Right atrium auricular region (tissue), 2 donors: ENCODE measurements around the gene C17orf50. TPM values are rescaled to one million over a fixed set of nuclear protein-coding genes. Genes with fewer than 3 reads are reported as not detected.

Experiments used
- DNase-seq: peaks from one replicate; pipeline ENCODE4 v3.0.0-alpha.2; 2019; ENCODE audit warnings: low spot score
- H3K27ac ChIP-seq, 2 donors: fragments of 200-600 bp; sonication (generic); 1 replicate in 1 of 2; 2 replicates in 1 of 2; pipeline ENCODE4 v1.5.1; 2016 to 2019
- H3K27me3 ChIP-seq, 2 donors: fragments of 200-600 bp; sonication (generic); one replicate each; pipeline versions ENCODE4 v1.5.1 to v1.6.0; 2017 to 2019
- H3K36me3 ChIP-seq: fragments of 200-600 bp; sonication (generic); one replicate; pipeline ENCODE4 v1.5.1; 2016
- H3K4me1 ChIP-seq, 2 donors: fragments of 200-600 bp; sonication (generic); one replicate each; pipeline versions ENCODE4 v1.5.1 to v1.6.0; 2017 to 2019
- H3K4me3 ChIP-seq, 2 donors: fragments of 200-600 bp; sonication (generic); 1 replicate in 1 of 2; 2 replicates in 1 of 2; pipeline ENCODE4 v1.5.1; 2017 to 2019; ENCODE audit warnings: mild to moderate bottlenecking in 1 of 2, moderate library complexity in 1 of 2
- H3K9me3 ChIP-seq, 2 donors: fragments of 200-600 bp; sonication (generic); one replicate each; pipeline ENCODE4 v1.5.1; 2019
- total RNA-seq, 2 donors: library from RNA; depleted of rRNA; stranded (reverse); fragments of >200 nt; gene quantifications; one replicate each; pipeline ENCODE4 v1.1.0, GENCODE V29; 2016
- TF ChIP-seq, protein P1 (sequence below), 2 donors: fragments of 200-600 bp; sonication (generic); IDR thresholded peaks; one replicate each; pipeline ENCODE4 v1.5.1; 2019; ENCODE audit warnings: antibody characterized with exemption in 2 of 2

Gene C17orf50
- total RNA-seq, 2 donors from 2014 or later, result not detected

DNA sequence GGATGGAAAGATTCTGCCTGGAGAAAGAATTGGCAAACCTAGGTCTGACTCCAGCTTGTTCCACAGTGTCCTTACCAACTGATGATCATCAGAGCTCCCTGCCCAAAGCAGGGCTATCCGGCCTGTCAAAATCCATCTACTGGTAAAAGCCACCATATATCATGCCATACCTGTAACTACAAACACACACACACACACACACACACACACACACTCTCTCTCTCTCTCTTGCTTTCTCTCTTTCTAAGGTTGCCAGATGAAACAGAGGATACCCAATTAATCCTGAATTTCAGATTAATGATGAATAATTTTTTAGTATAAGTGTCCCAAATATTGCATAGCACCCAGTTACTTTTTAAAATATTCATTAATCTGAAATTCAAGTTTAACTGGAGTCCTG lies 36.3 kb downstream of the C17orf50 start:
- no peaks in the 10 kb centered on the region for H3K27me3 ChIP-seq
- TF ChIP-seq, protein P1, sequence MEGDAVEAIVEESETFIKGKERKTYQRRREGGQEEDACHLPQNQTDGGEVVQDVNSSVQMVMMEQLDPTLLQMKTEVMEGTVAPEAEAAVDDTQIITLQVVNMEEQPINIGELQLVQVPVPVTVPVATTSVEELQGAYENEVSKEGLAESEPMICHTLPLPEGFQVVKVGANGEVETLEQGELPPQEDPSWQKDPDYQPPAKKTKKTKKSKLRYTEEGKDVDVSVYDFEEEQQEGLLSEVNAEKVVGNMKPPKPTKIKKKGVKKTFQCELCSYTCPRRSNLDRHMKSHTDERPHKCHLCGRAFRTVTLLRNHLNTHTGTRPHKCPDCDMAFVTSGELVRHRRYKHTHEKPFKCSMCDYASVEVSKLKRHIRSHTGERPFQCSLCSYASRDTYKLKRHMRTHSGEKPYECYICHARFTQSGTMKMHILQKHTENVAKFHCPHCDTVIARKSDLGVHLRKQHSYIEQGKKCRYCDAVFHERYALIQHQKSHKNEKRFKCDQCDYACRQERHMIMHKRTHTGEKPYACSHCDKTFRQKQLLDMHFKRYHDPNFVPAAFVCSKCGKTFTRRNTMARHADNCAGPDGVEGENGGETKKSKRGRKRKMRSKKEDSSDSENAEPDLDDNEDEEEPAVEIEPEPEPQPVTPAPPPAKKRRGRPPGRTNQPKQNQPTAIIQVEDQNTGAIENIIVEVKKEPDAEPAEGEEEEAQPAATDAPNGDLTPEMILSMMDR (IDR thresholded peaks at IDR 0.05), result no peak
- no peaks in the 10 kb centered on the region for H3K36me3 ChIP-seq
- no peak for DNase-seq
- no peaks in the 10 kb centered on the region for H3K9me3 ChIP-seq
- H3K27ac ChIP-seq, result no peak overlapping the region
- H3K4me1 ChIP-seq, result peaks cover 0 to 51% of the 10 kb centered on the region in 2 donors
- no peak overlapping the region for H3K4me3 ChIP-seq

DNA sequence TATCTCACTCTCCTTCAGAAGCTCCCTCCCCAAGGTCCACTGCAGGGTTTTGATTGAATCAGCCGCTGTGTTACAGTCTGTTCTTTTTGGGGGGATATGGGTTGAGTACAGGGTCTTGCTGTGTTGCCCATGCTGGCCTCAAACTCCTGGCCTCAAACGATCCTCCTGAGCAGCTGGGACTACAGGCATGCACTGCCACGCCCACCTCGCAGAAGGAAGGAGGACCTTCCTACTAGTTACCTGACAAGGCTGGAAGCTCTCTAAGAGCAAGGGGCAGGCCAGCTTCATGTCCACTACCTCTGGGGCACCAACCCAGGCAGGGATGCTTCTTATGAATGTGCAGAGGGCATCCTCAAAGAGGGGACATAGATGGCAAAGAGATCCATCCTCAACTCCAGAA lies 36.7 kb downstream of the C17orf50 start:
- TF ChIP-seq, protein P1 (IDR thresholded peaks at IDR 0.05), result no peak
- H3K9me3 ChIP-seq, result no peaks in the 10 kb centered on the region
- H3K27ac ChIP-seq, result no peak overlapping the region
- no peaks in the 10 kb centered on the region for H3K36me3 ChIP-seq
- H3K4me1 ChIP-seq, result peaks cover 0 to 53% of the 10 kb centered on the region in 2 donors
- H3K4me3 ChIP-seq, result no peak overlapping the region
- no peaks in the 10 kb centered on the region for H3K27me3 ChIP-seq
- no peak for DNase-seq

- Histone ChIP-seq H3K27ac (no peak overlapping the region), H3K27me3 (no peaks in the 10 kb centered on the region), H3K4me3 (no peak overlapping the region), H3K36me3 (no peaks in the 10 kb centered on the region), H3K4me1 (peaks cover 0 to 53% of the 10 kb centered on the region in 2 donors), H3K9me3 (no peaks in the 10 kb centered on the region)
- no peak for DNase-seq
- TF ChIP-seq, protein P1 (IDR thresholded peaks at IDR 0.05), result no peak
Observed at GRCh38 chr17:35797918-35798317, 37.2 kb downstream of the C17orf50 start.

DNA sequence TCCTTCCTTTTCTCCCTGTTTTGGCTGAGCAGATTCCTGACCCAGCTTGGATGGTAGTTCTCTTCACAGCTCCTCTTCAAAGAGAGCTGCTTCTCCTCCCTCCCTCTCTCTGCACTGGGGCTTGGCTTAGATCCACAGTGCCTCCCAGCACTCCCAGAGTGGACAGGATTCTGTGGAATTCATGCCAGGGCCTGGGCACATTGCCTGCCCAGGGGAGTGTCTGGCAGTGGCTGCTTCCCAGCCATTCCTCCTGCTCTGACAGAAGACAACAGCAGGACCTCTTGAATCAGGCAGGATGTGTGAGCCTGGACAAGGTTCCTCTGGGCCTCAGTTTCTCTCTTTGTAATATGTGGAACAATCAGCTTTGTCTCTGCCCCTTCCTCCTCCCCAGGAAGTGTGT lies 39.3 kb downstream of the C17orf50 start:
- H3K27me3 ChIP-seq, result no peaks in the 10 kb centered on the region
- TF ChIP-seq, protein P1 (IDR thresholded peaks at IDR 0.05), result no peak
- no peak overlapping the region for H3K4me3 ChIP-seq
- DNase-seq, result no peak
- H3K27ac ChIP-seq, result peak overlapping the region in 1 of 2 donors; percentile 30
- no peaks in the 10 kb centered on the region for H3K9me3 ChIP-seq
- peaks cover 0 to 42% of the 10 kb centered on the region in 2 donors for H3K4me1 ChIP-seq
- no peaks in the 10 kb centered on the region for H3K36me3 ChIP-seq

DNA sequence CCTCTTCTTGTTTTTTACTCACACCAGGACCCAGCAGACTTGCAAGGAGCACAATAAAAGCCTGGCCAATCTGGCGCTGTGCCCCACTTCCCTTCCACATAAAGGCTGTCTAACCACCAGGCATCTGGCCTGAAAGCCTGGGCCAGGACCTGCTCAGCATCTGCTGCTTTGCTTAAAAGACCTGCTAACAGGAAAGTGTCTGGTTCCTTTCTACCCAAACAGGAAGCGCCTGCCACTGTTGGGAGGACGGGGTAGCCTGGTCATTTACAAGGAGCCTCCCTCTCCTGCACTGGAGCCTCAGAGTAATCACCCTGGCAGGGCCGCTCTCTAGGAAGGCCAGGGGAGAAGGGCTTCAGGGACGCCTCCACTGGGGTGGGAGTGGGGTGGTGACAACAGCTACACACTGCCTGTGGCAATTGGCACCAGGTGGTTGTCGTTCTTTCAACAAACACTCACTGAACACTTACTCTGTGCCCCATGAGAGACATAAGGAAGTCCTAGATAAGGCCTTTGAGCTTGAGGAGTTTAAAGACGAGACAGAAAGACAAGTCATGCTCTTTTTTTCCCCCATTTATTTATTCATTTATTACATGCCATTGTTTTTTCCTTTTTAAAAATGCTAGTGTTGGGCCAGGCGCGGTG lies 41.0 kb downstream of the C17orf50 start:
- Histone ChIP-seq H3K4me1 (peaks cover 0 to 31% of the 10 kb centered on the region in 2 donors), H3K4me3 (no peak overlapping the region), H3K9me3 (no peaks in the 10 kb centered on the region), H3K27me3 (no peaks in the 10 kb centered on the region), H3K36me3 (no peaks in the 10 kb centered on the region), H3K27ac (no peak overlapping the region)
- peak; percentile 87 for DNase-seq
- TF ChIP-seq, protein P1 (IDR thresholded peaks at IDR 0.05), result no peak
